GM20431 (cell line): ENCODE measurements around the gene PPM1F.

ENCODE experiments used
- in situ Hi-C: fragments of 300-500 bp; cut with MseI, MboI; formaldehyde crosslinking; loops from one replicate; pipeline ENCODE4 v1.15.0; 2020; ENCODE audit warnings: low sequenced_read_pairs; ENCODE audit not compliant: unreplicated experiment

Gene PPM1F

GRCh38 chr22:21945453-21946261 lies 7.0 kb downstream of the PPM1F start:
- in situ Hi-C loops: loop anchor here (10.0 kb wide), 1 partner anchor 231 kb away; no protein-coding TSS in a partner anchor

- in situ Hi-C loops: loop anchor here (10.0 kb wide), 1 partner anchor 230 kb away; no protein-coding TSS in a partner anchor
These were observed 7.8 kb downstream of the PPM1F start for GRCh38 chr22:21944871-21945270.

DNA sequence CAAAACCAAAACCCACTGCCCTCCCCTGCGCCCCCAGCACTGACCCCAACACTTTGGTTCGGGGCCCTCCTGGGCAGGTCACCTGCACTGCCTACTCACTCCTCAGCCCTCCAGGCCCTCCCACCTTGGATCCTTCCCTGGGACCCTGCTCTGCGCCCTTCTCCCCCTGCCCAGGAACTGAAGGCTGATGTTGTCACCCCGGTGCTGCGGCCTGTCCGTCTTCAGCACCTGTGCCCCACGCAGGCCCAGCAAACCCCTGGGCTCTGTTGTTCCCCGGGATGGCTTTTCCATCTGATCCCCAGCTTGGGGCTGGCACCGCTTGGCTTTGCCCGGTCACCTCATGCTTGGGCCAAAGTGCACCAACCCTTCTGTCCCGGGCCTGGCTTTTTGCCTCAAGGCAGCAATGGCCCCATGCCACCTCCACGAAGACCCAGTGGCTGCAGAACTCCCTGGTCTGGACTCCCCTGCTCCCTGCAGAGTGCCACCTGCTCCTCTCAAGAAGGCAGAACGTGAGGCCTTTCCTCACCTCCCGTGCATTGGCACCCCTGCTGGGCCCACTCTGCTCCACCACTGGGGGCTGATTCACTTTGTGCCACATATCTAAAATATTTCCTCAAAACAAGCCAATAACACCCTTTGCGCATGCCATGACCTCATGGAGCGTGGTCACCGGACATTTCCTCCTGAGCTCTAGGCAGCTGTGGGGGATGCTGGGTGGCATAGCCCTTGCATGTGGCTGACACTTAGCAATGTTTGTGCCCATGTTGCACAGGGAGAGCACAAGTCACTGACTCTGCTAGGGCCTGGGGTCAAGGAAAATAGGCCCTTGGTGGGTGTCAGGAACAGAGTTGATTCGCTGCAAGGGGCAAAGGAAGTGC lies 8.8 kb downstream of the PPM1F start:
- in situ Hi-C loops: loop anchor here (10.0 kb wide), 1 partner anchor 229 kb away; no protein-coding TSS in a partner anchor

GRCh38 chr22:21942407-21943343 lies 10.0 kb downstream of the PPM1F start:
- in situ Hi-C loops: loop anchor here (10.0 kb wide), 1 partner anchor 228 kb away; no protein-coding TSS in a partner anchor

- in situ Hi-C loops: loop anchor here (10.0 kb wide), 1 partner anchor 227 kb away; no protein-coding TSS in a partner anchor
These were observed 10.7 kb downstream of the PPM1F start for GRCh38 chr22:21941921-21942320.

DNA sequence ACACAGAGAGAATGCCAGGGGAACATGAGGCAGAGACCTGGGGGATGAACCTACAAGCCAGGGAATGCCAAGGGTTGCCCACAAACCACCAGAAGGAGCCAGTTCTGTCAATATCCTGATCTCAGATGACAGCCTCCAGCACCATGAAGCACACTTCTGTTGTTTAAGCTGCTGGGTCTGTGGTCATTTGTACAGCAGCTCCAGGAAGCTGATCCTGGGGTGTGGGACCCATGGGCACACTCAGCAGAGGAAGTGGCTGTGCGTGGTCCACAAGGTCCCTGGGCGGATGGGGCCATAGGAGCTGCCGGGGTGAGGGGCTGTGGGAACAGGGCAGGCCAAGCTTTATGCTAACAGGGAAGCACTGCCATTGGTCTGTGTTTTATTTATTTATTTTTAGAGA lies 12.1 kb downstream of the PPM1F start:
- in situ Hi-C loops: loop anchor here (10.0 kb wide), 1 partner anchor 226 kb away; no protein-coding TSS in a partner anchor

DNA sequence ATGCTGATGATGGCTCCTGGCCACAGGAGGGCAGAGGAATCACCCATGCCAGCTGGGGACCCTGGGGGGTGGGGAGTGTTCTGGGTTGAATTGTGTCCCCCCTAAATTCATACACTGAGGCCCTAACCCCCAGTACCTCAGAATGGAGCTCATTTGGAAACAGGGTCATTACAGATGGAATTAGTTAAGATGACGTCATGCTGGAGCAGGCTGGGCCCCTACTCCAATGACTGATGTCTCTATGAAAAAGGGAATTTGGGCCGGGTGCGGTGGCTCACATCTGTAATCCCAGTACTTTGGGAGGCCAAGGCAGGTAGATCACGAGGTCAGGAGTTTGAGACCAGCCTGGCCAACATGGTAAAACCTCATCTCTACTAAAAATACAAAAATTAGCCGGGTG lies 12.7 kb downstream of the PPM1F start:
- in situ Hi-C loops: loop anchor here (10.0 kb wide), 1 partner anchor 225 kb away; no protein-coding TSS in a partner anchor

DNA sequence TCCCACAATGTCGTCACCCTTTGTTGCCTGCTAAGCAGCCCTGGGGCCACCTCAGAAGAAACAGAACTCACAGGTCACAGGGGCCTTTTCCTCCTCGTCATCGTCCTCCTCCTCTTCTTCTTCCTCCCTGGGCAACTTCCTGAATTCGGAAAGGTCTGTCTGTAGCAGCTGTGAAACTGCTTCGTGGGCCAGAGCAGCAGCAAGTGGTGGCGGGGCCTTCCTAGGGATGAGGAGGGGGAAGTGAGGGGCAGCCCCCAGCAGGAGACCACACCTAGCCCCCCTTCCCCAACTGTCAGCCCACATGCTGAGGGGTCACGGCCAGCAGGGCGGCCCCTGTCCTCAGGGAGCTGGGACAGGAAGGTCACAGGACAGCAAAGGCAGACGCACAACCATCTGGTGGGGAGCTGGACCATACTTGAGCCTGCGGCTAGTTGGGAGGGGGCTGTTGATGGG lies 13.2 kb downstream of the PPM1F start:
- in situ Hi-C loops: no loop called here

GRCh38 chr22:21938906-21939305 lies 13.7 kb downstream of the PPM1F start:
- in situ Hi-C loops: no loop called here

DNA sequence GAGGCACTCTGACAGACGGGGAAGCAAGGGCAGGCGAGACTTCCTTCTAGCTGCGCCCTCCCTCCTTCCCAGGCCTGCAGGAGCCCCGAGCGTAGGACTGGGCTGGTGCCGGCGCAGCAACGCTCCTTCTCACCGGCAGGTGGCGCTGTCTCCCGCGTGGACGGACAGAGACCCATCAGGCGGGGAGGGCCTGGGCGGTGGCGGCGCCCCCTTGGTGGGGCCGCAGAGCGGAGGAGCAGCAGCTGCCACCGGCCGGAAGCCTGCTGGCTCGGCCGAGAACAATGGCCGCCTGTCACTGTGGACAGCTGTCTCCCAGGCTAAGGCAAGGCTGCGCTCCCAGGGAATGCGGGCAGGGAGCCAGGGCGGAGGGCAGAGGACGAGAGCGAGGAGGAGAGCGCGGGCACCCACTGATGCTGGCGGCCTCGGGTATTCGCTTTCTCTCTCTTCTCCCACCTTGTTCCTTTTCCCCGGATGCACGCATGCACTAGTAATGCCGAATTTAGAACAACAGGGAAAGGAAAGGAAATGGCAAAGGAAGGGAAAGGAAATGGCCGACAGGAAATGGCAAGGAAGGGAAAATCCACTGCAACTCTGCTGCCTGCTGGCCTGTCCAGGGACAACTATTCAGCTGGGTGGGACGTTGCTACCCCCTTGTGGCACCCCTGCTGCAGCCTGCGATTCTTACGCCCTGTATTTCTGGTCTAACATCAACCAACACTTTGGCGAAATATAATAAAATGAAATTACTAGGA lies 14.4 kb downstream of the PPM1F start:
- in situ Hi-C loops: no loop called here

GRCh38 chr22:21937821-21938070 lies 14.9 kb downstream of the PPM1F start:
- in situ Hi-C loops: no loop called here

DNA sequence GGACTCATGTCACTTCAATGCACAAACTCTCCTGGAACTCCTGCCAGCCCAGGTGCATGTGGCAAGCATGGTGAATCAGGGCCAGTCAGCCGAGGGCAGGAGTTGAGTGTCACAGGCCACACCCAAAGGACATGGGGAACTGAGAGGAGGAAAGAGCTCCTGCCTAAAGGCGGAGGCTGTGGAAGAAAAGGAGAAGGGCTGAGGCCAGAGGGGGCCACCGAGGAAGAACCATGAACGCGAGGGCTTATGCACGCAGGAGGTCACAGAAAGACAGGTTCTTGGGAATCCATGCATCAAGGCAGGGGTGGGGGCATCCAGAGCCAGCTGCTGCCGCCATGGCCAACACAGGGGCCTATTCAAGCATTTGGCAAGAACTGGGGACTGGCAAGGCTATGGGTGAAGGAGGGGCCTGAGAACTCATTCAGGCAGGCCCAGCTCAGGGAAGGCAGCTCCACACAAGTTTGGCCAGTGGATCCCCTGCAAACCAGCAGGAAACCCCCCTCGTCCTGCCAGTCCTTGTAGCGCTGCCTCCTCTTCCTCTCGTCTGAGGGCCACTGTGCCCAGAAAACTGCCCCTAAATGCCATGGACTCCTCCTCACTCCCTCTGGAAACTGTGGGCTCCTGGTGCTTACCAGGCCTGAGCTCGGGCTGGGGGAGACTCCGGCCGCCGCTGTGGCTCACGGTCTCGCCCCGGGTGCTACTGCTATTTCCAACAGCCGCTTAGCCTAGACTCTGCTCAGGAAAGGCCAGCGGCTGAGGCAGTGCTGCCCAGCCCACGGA lies 15.4 kb downstream of the PPM1F start:
- in situ Hi-C loops: no loop called here

GRCh38 chr22:21936151-21936775 lies 16.4 kb downstream of the PPM1F start:
- in situ Hi-C loops: no loop called here

GRCh38 chr22:21933910-21934309 lies 18.7 kb downstream of the PPM1F start:
- in situ Hi-C loops: no loop called here

DNA sequence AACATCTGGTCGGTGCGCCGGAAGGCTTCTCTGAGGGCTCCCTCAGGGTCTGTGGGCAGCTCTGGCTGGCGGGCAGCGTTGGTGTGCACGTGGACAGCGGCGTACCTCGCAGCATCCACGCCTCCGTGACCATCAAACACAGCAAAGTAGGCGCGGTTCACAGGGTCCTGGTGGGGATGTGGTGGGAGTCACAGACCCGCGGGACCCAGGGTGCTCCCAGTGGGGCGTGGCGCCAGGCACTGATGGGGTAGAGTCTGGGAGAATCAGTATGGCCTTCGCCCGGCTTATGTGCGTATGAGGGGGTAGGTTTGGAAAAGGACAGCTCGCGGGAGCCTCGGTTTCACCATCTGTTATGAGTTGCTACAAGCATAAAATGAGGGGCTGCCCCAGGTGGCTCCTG lies 19.2 kb downstream of the PPM1F start:
- in situ Hi-C loops: no loop called here

GRCh38 chr22:21932347-21932746 lies 20.3 kb downstream of the PPM1F start:
- in situ Hi-C loops: no loop called here

GRCh38 chr22:21931056-21931455 lies 21.6 kb downstream of the PPM1F start:
- in situ Hi-C loops: no loop called here

DNA sequence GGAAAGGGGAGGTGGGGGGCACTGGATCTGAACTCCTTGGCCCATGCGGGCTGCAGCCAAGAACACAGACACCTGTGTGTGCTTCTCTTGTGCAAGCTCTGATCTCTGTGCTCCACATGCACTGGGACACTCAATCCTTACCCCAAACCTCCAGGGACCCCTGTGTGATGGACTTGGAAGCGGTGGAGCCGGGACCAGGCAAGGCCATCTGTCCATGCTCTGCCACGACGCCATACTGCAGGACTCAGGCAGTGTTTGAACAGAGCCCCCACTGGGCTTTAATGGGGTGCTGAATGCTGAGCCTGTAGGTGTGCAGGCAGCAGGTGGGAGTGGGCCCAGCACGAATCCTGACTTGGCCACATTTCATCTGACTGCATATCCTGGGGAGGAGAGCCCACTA lies 23.4 kb downstream of the PPM1F start:
- in situ Hi-C loops: no loop called here
